GM12874 (cell line): ENCODE results near the gene SRC.

Source experiments
- CTCF ChIP-seq: IDR thresholded peaks from 2 replicates; pipeline ENCODE4 v1.5.1; 2011; ENCODE audit warnings: low read depth, mild to moderate bottlenecking, control low read depth, low read length, moderate library complexity; ENCODE audit not compliant: insufficient read depth

SRC gene

DNA sequence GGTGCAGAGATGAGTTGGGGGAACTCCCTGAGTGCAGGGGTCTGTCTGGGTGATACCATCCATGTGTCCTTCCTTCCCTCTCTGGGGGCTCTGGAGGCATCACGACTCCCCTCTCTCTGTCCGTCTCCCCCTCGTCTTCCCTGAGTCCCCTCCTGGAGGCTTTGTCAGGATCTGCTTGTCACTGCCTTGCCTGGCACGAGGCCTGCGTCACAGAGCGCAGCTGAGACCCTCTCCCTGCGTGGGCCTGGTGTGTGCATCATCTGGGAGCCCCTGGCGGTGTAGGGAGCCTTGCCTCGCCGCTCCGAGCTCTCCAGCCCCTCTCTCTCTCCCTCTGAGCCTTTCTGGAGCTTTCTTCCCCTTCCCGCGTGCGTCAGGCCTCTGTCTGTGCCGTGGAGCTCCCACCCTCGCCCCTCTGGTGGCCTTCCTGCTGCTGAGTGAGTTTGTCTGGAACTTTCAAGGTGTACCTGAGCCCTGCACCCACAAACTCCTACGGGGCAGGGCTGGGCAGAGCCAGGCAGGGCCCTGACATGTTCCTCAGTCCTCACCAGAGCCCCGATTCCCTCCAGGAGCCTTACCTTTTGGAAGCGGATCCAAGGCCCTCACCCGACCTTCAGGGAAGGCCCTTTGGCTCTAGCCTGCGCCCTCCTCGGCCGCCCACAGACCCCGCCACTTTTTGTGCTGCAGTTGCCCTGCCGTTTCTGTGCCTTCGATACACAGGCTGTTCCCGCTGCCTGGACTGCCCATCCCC, 70.3 kb downstream of the SRC start:
- TF ChIP-seq CTCF, result no peak

- TF ChIP-seq CTCF, result no peak
Observed at GRCh38 chr20:37416848-37417616, 71.1 kb downstream of the SRC start.

- 0 out of 2 replicates have a peak, but pooled peaks have one; percentile 4 for TF ChIP-seq CTCF
Observed at GRCh38 chr20:37417617-37418467, 71.9 kb downstream of the SRC start.

GRCh38 chr20:37418591-37419109, 72.7 kb downstream of the SRC start:
- TF ChIP-seq CTCF, result no peak

DNA sequence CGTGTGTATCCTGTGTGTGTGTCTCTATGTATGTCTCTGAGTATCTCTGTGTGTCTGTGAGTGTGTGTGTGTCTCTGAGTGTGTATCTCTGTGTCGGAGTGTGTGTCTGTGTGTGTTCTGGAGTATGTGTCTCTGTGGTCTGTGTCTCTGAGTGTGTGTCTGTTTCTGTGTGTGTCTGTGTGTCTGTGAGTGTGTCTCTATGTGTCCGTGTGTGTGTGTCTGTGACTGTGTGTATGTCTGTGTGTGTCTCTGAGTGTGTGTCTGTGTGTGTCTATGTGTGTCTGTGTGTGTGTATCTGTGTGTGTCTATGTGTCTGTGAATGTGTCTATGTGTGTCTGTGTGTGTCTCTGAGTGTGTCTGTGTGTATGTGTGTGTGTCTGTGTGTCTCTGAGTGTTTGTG, 73.4 kb downstream of the SRC start:
- TF ChIP-seq CTCF, result no peak

DNA sequence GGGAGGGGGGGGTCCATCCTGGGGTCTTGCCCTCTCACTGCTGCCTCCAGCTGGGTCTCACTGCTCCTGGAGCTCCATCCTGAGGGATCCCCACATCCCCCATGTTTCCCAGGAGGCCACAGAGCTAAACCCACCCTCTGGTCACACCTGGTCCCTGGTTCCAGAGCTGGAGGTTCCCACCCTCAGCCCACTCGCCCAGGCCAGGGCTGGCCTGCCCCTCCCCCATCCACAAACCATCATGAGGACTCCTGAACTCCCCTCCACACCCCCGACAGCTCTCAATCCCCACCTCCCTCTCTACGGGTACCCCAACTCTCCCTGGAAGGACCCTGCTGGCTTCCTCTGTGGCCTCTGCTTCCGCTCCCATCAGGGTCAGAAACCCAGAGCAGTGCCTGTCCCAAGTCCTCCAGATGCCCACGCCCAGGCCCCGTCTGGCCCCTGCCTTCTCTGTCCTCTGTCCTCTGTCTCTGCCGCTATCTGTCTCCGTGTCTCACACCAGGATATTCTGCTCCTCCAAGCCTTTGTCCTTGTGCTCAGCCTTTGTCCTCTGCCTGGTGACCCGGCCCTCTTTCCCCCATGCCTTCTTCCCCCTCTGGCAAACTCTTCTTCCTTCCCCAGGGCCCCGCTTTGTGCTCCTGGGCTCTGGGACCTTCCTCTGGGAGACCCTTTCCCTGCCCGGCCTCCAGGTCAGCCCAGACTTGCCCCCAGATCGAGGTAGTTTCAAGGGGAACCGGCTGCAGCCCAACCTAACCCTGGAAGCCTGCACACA, 74.0 kb downstream of the SRC start:
- no peak for TF ChIP-seq CTCF

GRCh38 chr20:37420610-37421009, 74.7 kb downstream of the SRC start:
- TF ChIP-seq CTCF, result no peak
